H1 (cell line): Measurements from ENCODE around the gene URAD. TPM values are rescaled to one million over a fixed set of nuclear protein-coding genes. Genes with fewer than 3 reads are reported as not detected.

Source experiments
- CTCF ChIA-PET: fragments of 300-600 bp; sonication (Branson Sonifier 250); formaldehyde crosslinking; loops from one replicate; lab custom pipeline; 2021; ENCODE audit not compliant: partially characterized antibody; lab: Charles Lee
- POLR2A ChIA-PET: fragments of 300-600 bp; sonication (Branson Sonifier 250); formaldehyde crosslinking; loops from one replicate; lab custom pipeline; 2021; ENCODE audit warnings: inconsistent platforms; ENCODE audit not compliant: partially characterized antibody; lab: Charles Lee
- DNase-seq, 2 experiments: peaks; one replicate each; pipeline versions ENCODE4 v3.0.0 to v3.0.0-alpha.2; 2010 to 2022; ENCODE audit warnings: low spot score in 2 of 2, low read depth in 1 of 2, mixed read lengths in 1 of 2
- FAIRE-seq: peaks from 2 replicates; lab custom pipeline; 2011; peaks lifted over from hg19 to GRCh38; lab: Jason Lieb, UNC
- H2AFZ ChIP-seq: 2 replicates; pipeline ENCODE4 v1.8.1; 2012; ENCODE audit warnings: low read length, inconsistent platforms
- H2AK5ac ChIP-seq: 2 replicates; pipeline ENCODE4 v1.6.1; 2013; ENCODE audit warnings: low read depth, low read length
- H2BK120ac ChIP-seq: replicated peaks from 2 replicates; pipeline ENCODE3; 2013; ENCODE audit warnings: low read depth, low read length, inconsistent platforms
- H2BK12ac ChIP-seq: 2 replicates; pipeline ENCODE4 v1.6.1; 2013; ENCODE audit warnings: low read depth, low read length
- H2BK15ac ChIP-seq: 2 replicates; pipeline ENCODE4 v1.6.1; 2013; ENCODE audit warnings: low read length
- H2BK20ac ChIP-seq: 2 replicates; pipeline ENCODE4 v1.6.1; 2013; ENCODE audit warnings: low read length
- H2BK5ac ChIP-seq: 2 replicates; pipeline ENCODE4 v1.6.1; 2013; ENCODE audit warnings: low read depth, low read length
- H3K14ac ChIP-seq: 2 replicates; pipeline ENCODE4 v1.6.1; 2013; ENCODE audit warnings: inconsistent platforms; ENCODE audit not compliant: insufficient read length
- H3K18ac ChIP-seq: 2 replicates; pipeline ENCODE4 v1.6.1; 2013; ENCODE audit warnings: low read length; ENCODE audit errors: extremely low read depth
- H3K23ac ChIP-seq: 2 replicates; pipeline ENCODE4 v1.6.1; 2013; ENCODE audit warnings: inconsistent platforms; ENCODE audit not compliant: insufficient read length
- H3K23me2 ChIP-seq: 2 replicates; pipeline ENCODE4 v1.6.1; 2013; ENCODE audit warnings: low read depth, low read length
- H3K27ac ChIP-seq: 2 replicates; pipeline ENCODE4 v1.6.1; 2011; ENCODE audit warnings: low read depth, low read length, inconsistent platforms
- H3K27me3 ChIP-seq, 4 experiments: replicated peaks in 1 of 4; 1 replicate in 1 of 4; 2 replicates in 3 of 4; pipeline versions ENCODE4 v1.6.1 to v1.8.1; 2011 to 2013; ENCODE audit warnings: low read length in 3 of 4, mild to moderate bottlenecking in 3 of 4, inconsistent platforms in 2 of 4, mixed read lengths in 2 of 4, moderate library complexity in 1 of 4; ENCODE audit not compliant: control insufficient read depth in 3 of 4, insufficient read depth in 3 of 4; ENCODE audit errors: extremely low read depth in 1 of 4
- H3K36me3 ChIP-seq, 4 experiments: 2 replicates each; pipeline versions ENCODE4 v1.6.1 to v1.8.1; 2011 to 2013; ENCODE audit warnings: mild to moderate bottlenecking in 4 of 4, low read length in 3 of 4, moderate library complexity in 2 of 4, control low read depth in 1 of 4, inconsistent platforms in 1 of 4; ENCODE audit not compliant: insufficient read depth in 4 of 4, control insufficient read depth in 2 of 4
- H3K4ac ChIP-seq: replicated peaks from 2 replicates; pipeline ENCODE3; 2013; ENCODE audit warnings: low read length, low read depth, mixed read lengths, inconsistent platforms; ENCODE audit not compliant: insufficient read length
- H3K4me1 ChIP-seq, 4 experiments: replicated peaks in 1 of 4; 1 replicate in 1 of 4; 2 replicates in 3 of 4; pipeline versions ENCODE4 v1.6.1 to v1.8.1; 2011 to 2013; ENCODE audit warnings: low read length in 3 of 4, inconsistent platforms in 2 of 4, mixed read lengths in 1 of 4; ENCODE audit not compliant: insufficient read depth in 4 of 4, control insufficient read depth in 3 of 4
- H3K4me2 ChIP-seq, 2 experiments: 2 replicates each; pipeline versions ENCODE4 v1.6.1 to v1.8.1; 2011 to 2013; ENCODE audit warnings: low read depth in 2 of 2, low read length in 2 of 2, control low read depth in 1 of 2, inconsistent platforms in 1 of 2, mild to moderate bottlenecking in 1 of 2; ENCODE audit not compliant: insufficient read depth in 1 of 2
- H3K4me3 ChIP-seq, 4 experiments: fragments of 200-600, 300-600 bp in 1 of 4; sonication (generic), shearing (Covaris generic), sonication (Bioruptor Twin) in 1 of 4; 2 replicates each; pipeline versions ENCODE4 v1.5.1 to v1.8.1; 2011 to 2016; ENCODE audit warnings: low read length in 4 of 4, low read depth in 3 of 4, control low read depth in 2 of 4, inconsistent platforms in 2 of 4, mild to moderate bottlenecking in 2 of 4, mixed read lengths in 1 of 4, moderate library complexity in 1 of 4; ENCODE audit not compliant: insufficient read depth in 2 of 4; ENCODE audit errors: extremely low read depth in 1 of 4
- H3K56ac ChIP-seq: replicated peaks from 2 replicates; pipeline ENCODE3; 2013; ENCODE audit warnings: low read depth, mild to moderate bottlenecking, mixed read lengths, low read length, inconsistent platforms; ENCODE audit not compliant: insufficient read length
- H3K79me1 ChIP-seq: 2 replicates; pipeline ENCODE4 v1.6.1; 2013; ENCODE audit warnings: low read depth, low read length, control low read depth
- H3K79me2 ChIP-seq, 2 experiments: 2 replicates each; pipeline versions ENCODE4 v1.6.1 to v1.8.1; 2012 to 2013; ENCODE audit warnings: low read length in 2 of 2, mild to moderate bottlenecking in 2 of 2, inconsistent platforms in 1 of 2; ENCODE audit not compliant: insufficient read depth in 2 of 2, control insufficient read depth in 1 of 2
- H3K9ac ChIP-seq, 4 experiments: replicated peaks in 1 of 4; 1 replicate in 1 of 4; 2 replicates in 3 of 4; pipeline versions ENCODE4 v1.6.1 to v1.8.1; 2011 to 2013; ENCODE audit warnings: low read depth in 3 of 4, low read length in 3 of 4, control low read depth in 2 of 4, mild to moderate bottlenecking in 2 of 4, moderate library complexity in 2 of 4, inconsistent platforms in 1 of 4; ENCODE audit errors: extremely low read depth in 1 of 4
- H3K9me3 ChIP-seq, 2 experiments: 2 replicates each; pipeline versions ENCODE4 v1.6.1 to v1.8.1; 2012 to 2013; ENCODE audit warnings: mild to moderate bottlenecking in 2 of 2, moderate library complexity in 2 of 2, control low read depth in 1 of 2, inconsistent platforms in 1 of 2, low read depth in 1 of 2, low read length in 1 of 2, mixed read lengths in 1 of 2; ENCODE audit not compliant: insufficient read depth in 2 of 2
- H4K20me1 ChIP-seq, 2 experiments: replicated peaks in 1 of 2; 2 replicates each; pipeline versions ENCODE3 to v1.8.1; 2011 to 2013; ENCODE audit warnings: inconsistent platforms in 2 of 2, low read length in 2 of 2, mild to moderate bottlenecking in 1 of 2; ENCODE audit not compliant: insufficient read depth in 2 of 2, control insufficient read depth in 1 of 2
- H4K5ac ChIP-seq: 2 replicates; pipeline ENCODE4 v1.6.1; 2013; ENCODE audit warnings: low read length, low read depth, mixed read lengths, inconsistent platforms; ENCODE audit not compliant: insufficient read length
- H4K8ac ChIP-seq: 2 replicates; pipeline ENCODE4 v1.8.0; 2013; ENCODE audit warnings: mild to moderate bottlenecking, moderate library complexity, low read length, inconsistent platforms; ENCODE audit not compliant: insufficient read depth; ENCODE audit errors: extremely low read depth
- H4K91ac ChIP-seq: replicated peaks from 2 replicates; pipeline ENCODE3; 2013; ENCODE audit warnings: low read length, mixed read lengths, inconsistent platforms; ENCODE audit not compliant: insufficient read length
- EGR1 ChIP-seq: IDR thresholded peaks from 2 replicates; pipeline ENCODE4 v1.6.1; 2011; ENCODE audit warnings: low read depth, low read length, borderline replicate concordance
- JUND ChIP-seq: IDR thresholded peaks from 2 replicates; pipeline ENCODE4 v1.6.1; 2011; ENCODE audit warnings: mild to moderate bottlenecking, improper control_type of control experiment, low read length
- KDM5A ChIP-seq: fragments of 200-600 bp; IDR thresholded peaks from 2 replicates; pipeline ENCODE4 v1.7.1; 2012; ENCODE audit warnings: mild to moderate bottlenecking, low read length, inconsistent platforms, mixed read lengths
- NANOG ChIP-seq: IDR thresholded peaks from 2 replicates; pipeline ENCODE4 v1.6.1; 2011; ENCODE audit warnings: low read length, low read depth, mild to moderate bottlenecking, inconsistent platforms; ENCODE audit not compliant: insufficient read depth, poor library complexity, severe bottlenecking
- RFX5 ChIP-seq: IDR thresholded peaks from 2 replicates; pipeline ENCODE4 v1.6.1; 2011; ENCODE audit warnings: low read depth, low read length, improper control_type of control experiment, borderline replicate concordance
- WGBS, 2 experiments: shearing (Covaris generic) in 1 of 2; methylation state at CpG; one replicate each; pipeline versions ENCODE4 v1.1.6 to v1.1.7; 2013 to 2015; ENCODE audit warnings: low lambda C conversion rate in 2 of 2, mixed read lengths in 2 of 2, inconsistent platforms in 1 of 2, low coverage in 1 of 2, missing lambda C conversion rate in 1 of 2; ENCODE audit not compliant: insufficient replicate concordance in 2 of 2, insufficient coverage in 1 of 2, insufficient read length in 1 of 2; ENCODE audit errors: extremely low coverage in 1 of 2, missing lambda C conversion rate in 1 of 2; 5-methylcytosine and 5-hydroxymethylcytosine counted together
- long read RNA-seq, 2 experiments: library from RNA in 1 of 2; library from capped mRNA in 1 of 2; stranded (forward); transcript quantifications; one replicate each; pipeline ENCODE4 v2.0.0, GENCODE V29; 2021; ENCODE audit warnings: inconsistent platforms in 1 of 2
- polyA minus RNA-seq, 3 experiments: library from RNA; depleted of rRNA, polyadenylated mRNA; stranded (reverse); fragments of >200 nt; gene quantifications; 1 replicate in 2 of 3; 2 replicates in 1 of 3; pipeline ENCODE4 v1.2.3, GENCODE V29; 2011
- polyA plus RNA-seq, 7 experiments: library from polyadenylated mRNA; depleted of rRNA in 3 of 7; stranded (reverse) in 5 of 7; unstranded in 2 of 7; fragments of >200 nt in 5 of 7; fragments of 200-250 nt in 2 of 7; gene quantifications; 1 replicate in 5 of 7; 2 replicates in 1 of 7; 4 replicates in 1 of 7; pipeline versions ENCODE4 v1.2.1 to v1.2.3, GENCODE V29; 2011 to 2013; ENCODE audit warnings: missing spikeins in 2 of 7, mixed read lengths in 2 of 7
- total RNA-seq: library from RNA; stranded (reverse); fragmentation: NEBNext Ultra II Directional; extraction: Animal tissue kit (Norgen Biotek cat#: 25700); gene quantifications from 2 replicates; pipeline ENCODE4 v1.2.1, GENCODE V29; 2021

URAD gene
- total RNA-seq (not detected in 2 replicates), polyA plus RNA-seq (2011; rRNA removed) (not detected in 2 replicates), polyA minus RNA-seq (2011; rRNA and poly(A)+ RNA removed) (not detected in 2 replicates)
- polyA plus RNA-seq (2011; cell fraction: cytosol; rRNA removed) = not detected
- not detected for polyA plus RNA-seq (2011; cell fraction: nucleus; rRNA removed)
- polyA plus RNA-seq (2012, experiment 1 of 2) = not detected in 4 replicates
- not detected for polyA plus RNA-seq (2012, experiment 2 of 2)
- polyA plus RNA-seq (2013, experiment 1 of 2) = not detected
- polyA plus RNA-seq (2013, experiment 2 of 2) = not detected
- not detected for polyA minus RNA-seq (2011; cell fraction: cytosol; rRNA and poly(A)+ RNA removed)
- polyA minus RNA-seq (2011; cell fraction: nucleus; rRNA and poly(A)+ RNA removed) = not detected
- long read RNA-seq, experiment 1 = 0 reads
- long read RNA-seq, experiment 2 = 0 reads

GRCh38 chr13:27988520-27988919 lies at the start of gene URAD:
TSS of gene URAD (minus strand) at chr13:27988693. CDS start at chr13:27988637, 56 bp downstream.
- no peak within 1 kb of the TSS for H3K27ac ChIP-seq
- H3K27me3 ChIP-seq = peaks cover 2 to 22% (median 17%) of the 10 kb centered on the region in 4 experiments
- no peaks in the 10 kb centered on the region for H3K9me3 ChIP-seq
- H4K20me1 ChIP-seq = peaks cover 0 to 1% of the 10 kb centered on the region in 2 experiments
- H2BK120ac ChIP-seq = no peak within 1 kb of the TSS
- no peak within 1 kb of the TSS for H4K5ac ChIP-seq
- H2BK20ac ChIP-seq = no peak within 1 kb of the TSS
- no peak within 1 kb of the TSS for H3K18ac ChIP-seq
- H4K8ac ChIP-seq = no peak within 1 kb of the TSS
- H3K9ac ChIP-seq = no peak within 1 kb of the TSS
- no peak within 1 kb of the TSS for H2BK5ac ChIP-seq
- H4K91ac ChIP-seq = no peak within 1 kb of the TSS
- no peak within 1 kb of the TSS for H3K23ac ChIP-seq
- 85% methylated on average over 11 of the region's 11 CpGs; no CpG with 5 or more reads in 1 of the 2 experiments for WGBS, 2 experiments
- no peak within 1 kb of the TSS for H2BK15ac ChIP-seq
- H3K56ac ChIP-seq = no peak within 1 kb of the TSS
- no peak within 1 kb of the TSS for H2BK12ac ChIP-seq
- POLR2A ChIA-PET = no interaction called here
- H3K36me3 ChIP-seq = no peaks in the 10 kb centered on the region
- no peak within 1 kb of the TSS for H3K4ac ChIP-seq
- H2AFZ ChIP-seq = no peak within 1 kb of the TSS
- peaks cover 2% of the 10 kb centered on the region; the same call in 1 of the 2 replicates for H3K23me2 ChIP-seq
- TF ChIP-seq JUND = no peak
- no peak for TF ChIP-seq RFX5
- no peak for TF ChIP-seq KDM5A
- no peak for TF ChIP-seq NANOG
- no peak for TF ChIP-seq EGR1
- TF ChIP-seq, all 59 proteins: peak for 0
- Histone ChIP-seq H2AK5ac (no peak within 1 kb of the TSS), H3K4me3 (no peak within 1 kb of the TSS), H3K79me1 (no peaks in the 10 kb centered on the region), H3K4me1 (no peaks in the 10 kb centered on the region), H3K4me2 (no peak within 1 kb of the TSS), H3K79me2 (no peaks in the 10 kb centered on the region), H3K14ac (no peak within 1 kb of the TSS)
- FAIRE-seq (no peak), DNase-seq (no peak)
- CTCF ChIA-PET = interaction anchor here (1.4 to 20.5 kb wide), 3 partner anchors 21 to 163 kb away, joined by 3 to 283 read pairs (median 170); partner anchors contain the start of gene CDX2
